Thyroid gland (tissue), 4 donors: Measurements from ENCODE around the gene PRND. TPM values are rescaled to one million over a fixed set of nuclear protein-coding genes. Genes with fewer than 3 reads are reported as not detected.

Source experiments
- DNase-seq, 2 donors: peaks; one replicate each; pipeline ENCODE4 v3.0.0-alpha.2; 2019
- H3K27ac ChIP-seq, 3 donors: fragments of 200-600 bp; sonication (generic); 1 replicate in 2 of 3; 2 replicates in 1 of 3; pipeline ENCODE4 v1.5.1; 2016 to 2019; ENCODE audit warnings: mild to moderate bottlenecking in 1 of 3, moderate library complexity in 1 of 3
- H3K27me3 ChIP-seq: fragments of 200-600 bp; sonication (generic); one replicate; pipeline ENCODE4 v1.5.1; 2019
- H3K36me3 ChIP-seq, 2 donors: fragments of 200-600 bp; sonication (generic); one replicate each; pipeline ENCODE4 v1.5.1; 2016 to 2019
- H3K4me1 ChIP-seq, 2 donors: fragments of 200-600 bp; sonication (generic); one replicate each; pipeline ENCODE4 v1.5.1; 2017 to 2019
- H3K4me3 ChIP-seq, 3 donors: fragments of 200-600 bp; sonication (generic); replicated peaks in 1 of 3; 1 replicate in 2 of 3; 2 replicates in 1 of 3; pipeline ENCODE4 v1.5.1; 2016; ENCODE audit warnings: mild to moderate bottlenecking in 1 of 3
- H3K9me3 ChIP-seq: fragments of 200-600 bp; sonication (generic); one replicate; pipeline ENCODE4 v1.5.1; 2017
- POLR2A ChIP-seq, 2 donors: fragments of 450-650 bp; IDR thresholded peaks; one replicate each; pipeline ENCODE4 v1.6.1; 2017; ENCODE audit warnings: antibody characterized with exemption in 2 of 2, mild to moderate bottlenecking in 2 of 2, moderate library complexity in 1 of 2
- WGBS, 2 donors: methylation state at CpG; one replicate each; pipeline ENCODE4 v1.1.5; 2017; 5-methylcytosine and 5-hydroxymethylcytosine counted together
- intact Hi-C: fragments of 100-400 bp; cut with DNase I; formaldehyde crosslinking; loops from one replicate; pipeline ENCODE4 v1.15.1; 2023
- total RNA-seq, 4 donors: library from RNA; depleted of rRNA; stranded (reverse); fragments of >200 nt; gene quantifications; one replicate each; pipeline ENCODE4 v1.2.3, GENCODE V29; 2016
- TF ChIP-seq, protein P1 (sequence below), 6 experiments: fragments of 200-600 bp in 3 of 6; fragments of 450-650 bp in 3 of 6; sonication (generic) in 3 of 6; IDR thresholded peaks; one replicate each; pipeline ENCODE4 v1.5.1; 2016 to 2019; ENCODE audit warnings: antibody characterized with exemption in 6 of 6, mild to moderate bottlenecking in 2 of 6, inconsistent platforms in 1 of 6, moderate library complexity in 1 of 6

PRND gene
- total RNA-seq, 4 donors from 2014 or later, result 0.89 to 2.0 TPM; not detected in 2

DNA sequence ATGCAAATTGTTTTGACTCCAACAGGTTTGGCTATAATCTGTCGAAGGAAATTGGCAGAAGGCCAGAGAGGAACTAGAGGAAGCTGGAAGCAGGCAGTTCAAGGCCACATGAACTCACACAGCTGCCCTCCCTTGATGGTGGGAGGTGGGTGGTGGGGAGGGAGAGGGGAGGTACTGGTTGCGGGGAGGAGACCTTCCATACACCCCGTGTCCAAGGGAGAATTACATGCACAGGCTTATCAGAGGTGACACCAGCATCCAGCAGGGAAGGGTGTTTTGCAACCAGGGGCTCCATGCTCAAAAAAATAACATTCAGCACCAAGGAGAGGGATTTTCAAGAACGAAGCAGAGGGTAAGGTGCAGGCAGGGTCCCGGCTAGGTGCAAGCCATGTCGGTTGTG is 9.1 kb downstream of the PRND start:
- no peaks in the 10 kb centered on the region for H3K27me3 ChIP-seq
- no peak overlapping the region for H3K27ac ChIP-seq
- intact Hi-C loops, result no loop called here
- H3K4me1 ChIP-seq, result no peaks in the 10 kb centered on the region
- no peak for DNase-seq
- WGBS, 2 donors, result 6 to 20% methylated on average over 6 of the region's 6 CpGs
- no peak overlapping the region for H3K4me3 ChIP-seq
- H3K36me3 ChIP-seq, result no peaks in the 10 kb centered on the region
- no peaks in the 10 kb centered on the region for H3K9me3 ChIP-seq
- TF ChIP-seq, protein P1, sequence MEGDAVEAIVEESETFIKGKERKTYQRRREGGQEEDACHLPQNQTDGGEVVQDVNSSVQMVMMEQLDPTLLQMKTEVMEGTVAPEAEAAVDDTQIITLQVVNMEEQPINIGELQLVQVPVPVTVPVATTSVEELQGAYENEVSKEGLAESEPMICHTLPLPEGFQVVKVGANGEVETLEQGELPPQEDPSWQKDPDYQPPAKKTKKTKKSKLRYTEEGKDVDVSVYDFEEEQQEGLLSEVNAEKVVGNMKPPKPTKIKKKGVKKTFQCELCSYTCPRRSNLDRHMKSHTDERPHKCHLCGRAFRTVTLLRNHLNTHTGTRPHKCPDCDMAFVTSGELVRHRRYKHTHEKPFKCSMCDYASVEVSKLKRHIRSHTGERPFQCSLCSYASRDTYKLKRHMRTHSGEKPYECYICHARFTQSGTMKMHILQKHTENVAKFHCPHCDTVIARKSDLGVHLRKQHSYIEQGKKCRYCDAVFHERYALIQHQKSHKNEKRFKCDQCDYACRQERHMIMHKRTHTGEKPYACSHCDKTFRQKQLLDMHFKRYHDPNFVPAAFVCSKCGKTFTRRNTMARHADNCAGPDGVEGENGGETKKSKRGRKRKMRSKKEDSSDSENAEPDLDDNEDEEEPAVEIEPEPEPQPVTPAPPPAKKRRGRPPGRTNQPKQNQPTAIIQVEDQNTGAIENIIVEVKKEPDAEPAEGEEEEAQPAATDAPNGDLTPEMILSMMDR (IDR thresholded peaks at IDR 0.05), result no peak
- no peak for TF ChIP-seq POLR2A (IDR thresholded peaks at IDR 0.05)

DNA sequence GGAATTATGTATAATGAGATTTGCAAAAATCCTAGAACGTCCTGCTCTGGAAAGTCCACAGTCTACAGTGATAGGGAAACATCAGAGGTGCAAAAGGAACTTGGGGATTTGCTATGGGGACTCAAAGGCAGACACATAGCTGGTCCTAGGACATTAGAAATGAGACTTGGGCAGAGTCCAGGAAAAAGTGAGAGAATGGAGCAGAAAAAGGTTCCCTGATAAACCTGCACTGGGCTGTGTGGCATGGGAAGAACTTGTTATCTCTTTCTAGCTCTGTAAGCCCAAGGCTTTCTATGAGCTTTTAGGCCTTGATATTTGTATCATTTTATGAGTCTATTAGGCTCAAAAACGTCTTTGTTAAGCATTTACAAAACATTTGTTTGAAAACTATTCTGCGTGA is 15.2 kb downstream of the PRND start:
- H3K27ac ChIP-seq, result no peak overlapping the region

DNA sequence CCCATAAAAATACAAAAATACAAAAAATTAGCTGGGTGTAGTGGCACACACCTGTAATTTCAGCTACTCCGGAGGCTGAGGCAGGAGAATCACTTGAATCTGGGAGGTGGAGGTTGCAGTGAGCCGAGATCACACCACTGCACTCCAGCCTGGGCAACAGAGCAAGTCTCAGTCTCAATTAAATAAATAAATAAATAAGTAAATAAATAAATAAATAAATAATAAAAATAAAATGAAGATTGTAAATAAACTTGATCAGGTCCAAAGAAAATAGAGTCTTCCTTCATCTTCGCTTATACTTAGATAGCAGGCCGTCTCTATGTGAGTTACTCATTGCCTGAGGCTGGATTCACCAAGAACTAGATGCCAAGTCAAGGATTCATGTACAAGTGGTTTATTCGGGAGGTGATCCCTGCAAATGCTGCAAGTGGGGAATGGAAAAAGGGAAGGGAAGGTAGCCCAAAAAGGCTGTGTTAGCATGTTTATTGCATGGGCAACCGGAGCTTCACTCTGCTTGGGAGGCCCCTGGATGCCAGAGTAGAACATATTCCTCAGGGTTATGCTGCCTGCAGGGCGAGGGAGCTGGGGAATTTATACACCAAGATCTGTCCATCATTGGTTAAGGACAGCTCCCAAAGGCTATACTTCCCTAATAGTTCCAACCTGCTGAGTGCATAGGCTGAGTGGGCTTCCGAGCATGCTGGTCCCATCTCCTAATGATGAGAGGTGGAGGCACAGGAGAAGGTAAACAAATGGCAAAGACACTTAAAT is 16.3 kb downstream of the PRND start:
- H3K27ac ChIP-seq, result no peak overlapping the region
- whole genome bisulfite sequencing, 2 donors, result 96% methylated on average over 8 of the region's 8 CpGs
- TF ChIP-seq, protein P1 (IDR thresholded peaks at IDR 0.05), result no peak
- no peak for TF ChIP-seq POLR2A (IDR thresholded peaks at IDR 0.05)
- no peaks in the 10 kb centered on the region for H3K4me1 ChIP-seq
- no peaks in the 10 kb centered on the region for H3K27me3 ChIP-seq
- DNase-seq, result no peak
- H3K4me3 ChIP-seq, result no peak overlapping the region
- intact Hi-C loops, result no loop called here
- H3K9me3 ChIP-seq, result no peaks in the 10 kb centered on the region
- H3K36me3 ChIP-seq, result no peaks in the 10 kb centered on the region

More for the DNA sequence above, 15.2 kb downstream of the PRND start:
- Histone ChIP-seq H3K27me3 (no peaks in the 10 kb centered on the region), H3K4me1 (no peaks in the 10 kb centered on the region), H3K36me3 (no peaks in the 10 kb centered on the region), H3K4me3 (no peak overlapping the region), H3K9me3 (no peaks in the 10 kb centered on the region)
- intact Hi-C loops, result no loop called here
- no peak for DNase-seq
- TF ChIP-seq, protein P1 (IDR thresholded peaks at IDR 0.05), result no peak
- WGBS, 2 donors, result 67 to 69% methylated on average over 3 of the region's 3 CpGs

- Histone ChIP-seq H3K27ac (no peak overlapping the region), H3K9me3 (no peaks in the 10 kb centered on the region), H3K4me1 (no peaks in the 10 kb centered on the region), H3K4me3 (no peak overlapping the region), H3K36me3 (no peaks in the 10 kb centered on the region), H3K27me3 (no peaks in the 10 kb centered on the region)
- DNase-seq, result peak; percentile 34 to 52
- 31% methylated on average over 10 of the region's 10 CpGs for WGBS, 2 donors
- TF ChIP-seq, protein P1 (IDR thresholded peaks at IDR 0.05), result peak; percentile 27 to 72 (median 49)
- TF ChIP-seq POLR2A (IDR thresholded peaks at IDR 0.05), result no peak
- intact Hi-C loops, result no loop called here
These were observed 19.2 kb downstream of the PRND start for GRCh38 chr20:4740774-4741431.

GRCh38 chr20:4748847-4749246 is 27.1 kb downstream of the PRND start:
- H3K36me3 ChIP-seq, result no peaks in the 10 kb centered on the region
- no peak overlapping the region for H3K4me3 ChIP-seq
- no peaks in the 10 kb centered on the region for H3K9me3 ChIP-seq
- DNase-seq, result no peak
- 35 to 45% methylated on average over 6 of the region's 6 CpGs for WGBS, 2 donors
- H3K27ac ChIP-seq, result no peak overlapping the region
- intact Hi-C loops, result no loop called here
- no peaks in the 10 kb centered on the region for H3K27me3 ChIP-seq
- TF ChIP-seq, protein P1 (IDR thresholded peaks at IDR 0.05), result no peak
- TF ChIP-seq POLR2A (IDR thresholded peaks at IDR 0.05), result no peak
- H3K4me1 ChIP-seq, result no peaks in the 10 kb centered on the region
